ENCODE results near the gene NXNL1.

Gene NXNL1

DNA sequence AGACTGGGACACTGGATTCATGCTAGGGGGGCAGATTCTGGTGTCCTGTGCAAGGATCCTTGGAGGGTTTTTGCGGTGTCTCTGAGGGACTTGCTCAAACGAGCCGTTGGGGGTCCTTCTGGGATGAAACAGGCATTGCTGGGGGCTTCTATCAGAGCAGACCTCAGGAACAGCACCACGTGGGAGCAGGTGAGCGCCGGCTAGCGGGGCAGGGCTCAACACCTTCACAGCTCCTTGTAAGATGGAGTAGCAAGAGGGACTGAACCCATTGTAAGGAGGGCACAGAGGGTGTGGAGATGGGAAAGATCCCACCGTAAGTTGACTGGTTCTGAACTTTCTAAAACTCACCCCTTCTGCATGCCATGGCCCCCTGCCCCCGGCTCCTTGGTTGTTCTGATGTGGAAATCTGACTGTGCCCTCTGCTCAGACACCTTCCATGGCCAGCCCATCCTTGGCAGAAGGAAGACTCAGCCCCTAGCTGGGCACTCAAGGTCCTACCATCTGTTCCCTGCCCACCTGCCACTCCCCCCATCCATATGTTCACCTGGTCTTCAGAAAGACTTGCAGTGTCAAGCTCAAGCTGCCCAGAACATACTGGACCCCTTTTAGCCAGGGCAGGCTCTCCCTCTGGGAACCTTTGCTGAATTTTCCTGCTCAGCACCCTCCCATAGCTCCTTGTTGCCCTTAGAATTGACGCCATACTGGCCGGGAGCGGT lies 10.8 kb upstream of the NXNL1 start:
- TF ChIP-seq, protein P1, sequence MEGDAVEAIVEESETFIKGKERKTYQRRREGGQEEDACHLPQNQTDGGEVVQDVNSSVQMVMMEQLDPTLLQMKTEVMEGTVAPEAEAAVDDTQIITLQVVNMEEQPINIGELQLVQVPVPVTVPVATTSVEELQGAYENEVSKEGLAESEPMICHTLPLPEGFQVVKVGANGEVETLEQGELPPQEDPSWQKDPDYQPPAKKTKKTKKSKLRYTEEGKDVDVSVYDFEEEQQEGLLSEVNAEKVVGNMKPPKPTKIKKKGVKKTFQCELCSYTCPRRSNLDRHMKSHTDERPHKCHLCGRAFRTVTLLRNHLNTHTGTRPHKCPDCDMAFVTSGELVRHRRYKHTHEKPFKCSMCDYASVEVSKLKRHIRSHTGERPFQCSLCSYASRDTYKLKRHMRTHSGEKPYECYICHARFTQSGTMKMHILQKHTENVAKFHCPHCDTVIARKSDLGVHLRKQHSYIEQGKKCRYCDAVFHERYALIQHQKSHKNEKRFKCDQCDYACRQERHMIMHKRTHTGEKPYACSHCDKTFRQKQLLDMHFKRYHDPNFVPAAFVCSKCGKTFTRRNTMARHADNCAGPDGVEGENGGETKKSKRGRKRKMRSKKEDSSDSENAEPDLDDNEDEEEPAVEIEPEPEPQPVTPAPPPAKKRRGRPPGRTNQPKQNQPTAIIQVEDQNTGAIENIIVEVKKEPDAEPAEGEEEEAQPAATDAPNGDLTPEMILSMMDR (conservative IDR thresholded peaks at IDR 0.05), result no peak
- H3K27ac ChIP-seq, result no peak overlapping the region

DNA sequence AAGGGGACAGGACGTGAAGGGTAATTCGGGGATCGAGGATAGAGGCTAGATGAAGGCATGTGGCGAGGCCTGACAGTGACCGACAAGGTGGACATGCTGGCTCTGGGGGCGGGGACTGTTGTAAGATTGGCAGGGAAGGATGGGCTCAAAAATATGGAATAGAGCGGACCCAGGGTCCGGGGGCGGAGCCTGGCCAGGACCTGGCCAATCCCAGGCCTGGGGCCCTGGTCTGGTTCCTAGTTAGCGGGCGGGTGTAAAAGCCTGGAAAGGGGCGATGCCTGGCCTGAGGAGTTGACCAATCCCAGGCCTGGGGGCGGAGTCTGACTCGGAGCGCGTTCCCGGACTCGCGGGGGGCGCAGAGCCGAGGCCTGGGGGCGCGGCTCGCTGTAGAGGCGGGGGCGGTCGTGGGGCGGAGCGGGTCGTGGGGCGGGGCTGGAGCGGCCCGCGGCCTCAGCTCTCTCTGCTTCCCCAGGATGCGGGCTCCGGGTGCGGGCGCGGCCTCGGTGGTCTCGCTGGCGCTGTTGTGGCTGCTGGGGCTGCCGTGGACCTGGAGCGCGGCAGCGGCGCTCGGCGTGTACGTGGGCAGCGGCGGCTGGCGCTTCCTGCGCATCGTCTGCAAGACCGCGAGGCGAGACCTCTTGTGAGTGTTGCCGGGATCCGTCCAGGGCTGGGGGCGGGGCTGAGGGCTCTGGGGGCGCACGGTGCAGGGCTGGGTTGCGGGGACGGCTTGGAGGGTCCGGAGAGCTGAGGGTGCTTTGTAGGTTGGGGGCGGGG lies 9.5 kb upstream of the NXNL1 start, which contains the start of gene SLC27A1:
Gene SLC27A1 (plus strand): TSS at position 457 of the 774 bp plus-strand sequence. CDS start 17 bp downstream, at position 474.
- TF ChIP-seq, protein P1 (conservative IDR thresholded peaks at IDR 0.05), result no peak

GRCh38 chr19:17469481-17470067 lies 8.8 kb upstream of the NXNL1 start:
- TF ChIP-seq, protein P1 (conservative IDR thresholded peaks at IDR 0.05), result no peak
- peak overlapping the region; percentile 73 for H3K27ac ChIP-seq

More for the DNA sequence above, 9.5 kb upstream of the NXNL1 start, which contains the start of gene SLC27A1:
- H3K27ac ChIP-seq, result peak within 1 kb of the TSS; percentile 73

DNA sequence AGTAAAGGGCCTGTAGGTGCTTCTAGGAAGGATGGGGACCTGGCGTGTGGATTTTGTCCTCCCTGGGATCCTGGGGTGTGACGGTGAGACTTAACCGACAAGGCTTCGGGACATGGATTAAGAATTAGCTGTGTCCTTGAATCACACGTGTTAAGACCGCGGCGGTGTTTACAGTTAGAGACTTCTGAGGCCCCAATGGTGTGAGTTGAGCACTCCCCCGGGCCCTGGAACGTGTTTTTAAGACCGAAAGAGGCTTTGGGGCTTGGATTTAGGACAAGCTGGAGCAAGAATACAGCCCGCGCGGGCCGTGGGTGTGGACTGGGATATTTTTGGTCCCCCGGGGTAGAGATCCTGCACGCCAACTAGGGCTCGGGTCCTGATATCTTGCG lies 8.4 kb upstream of the NXNL1 start:
- TF ChIP-seq, protein P1 (conservative IDR thresholded peaks at IDR 0.05), result no peak
- H3K27ac ChIP-seq, result peak overlapping the region; percentile 73

DNA sequence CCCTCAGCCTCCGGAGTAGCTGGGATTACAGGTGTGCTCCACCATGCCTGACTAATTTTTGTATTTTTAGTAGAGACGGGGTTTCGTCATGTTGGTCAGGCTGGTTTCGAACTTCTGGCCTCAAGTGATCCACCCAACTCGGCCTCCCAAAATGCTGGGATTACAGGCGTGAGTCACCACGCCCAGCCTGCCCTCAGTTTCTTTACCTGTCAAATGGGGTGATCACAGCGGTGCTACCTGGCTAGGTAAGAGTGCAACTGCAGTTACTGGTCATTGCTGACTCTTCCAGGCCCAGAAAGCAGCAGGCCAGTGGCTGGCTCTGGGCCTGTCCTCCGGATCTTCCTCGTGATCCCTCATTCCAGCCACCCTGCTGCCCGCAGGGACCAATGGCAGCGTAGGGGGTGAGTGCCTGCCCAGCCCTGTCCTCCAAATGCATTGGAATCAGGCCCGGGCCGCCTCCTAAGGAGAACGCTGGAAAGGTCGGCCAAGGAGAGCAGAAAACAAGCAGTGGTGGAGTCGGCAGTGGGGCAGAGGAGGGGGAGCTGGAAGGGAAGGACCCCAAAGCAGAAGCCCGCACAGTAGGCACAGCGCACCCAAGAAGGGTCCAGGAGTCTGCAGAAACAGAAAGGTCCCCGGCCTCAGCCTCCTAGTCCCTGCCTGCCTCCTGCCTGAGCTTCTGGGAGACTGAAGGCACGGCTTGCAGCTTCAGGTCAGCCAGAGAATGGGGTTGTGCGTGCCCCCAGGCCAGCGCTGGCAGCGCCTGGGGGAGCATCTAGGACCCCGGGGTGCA lies 7.8 kb upstream of the NXNL1 start:
- TF ChIP-seq, protein P1 (conservative IDR thresholded peaks at IDR 0.05), result no peak
- H3K27ac ChIP-seq, result peak overlapping the region; percentile 73

GRCh38 chr19:17467471-17468301 lies 7.0 kb upstream of the NXNL1 start:
- TF ChIP-seq, protein P1 (conservative IDR thresholded peaks at IDR 0.05), result no peak

More at GRCh38 chr19:17467471-17468301, 7.0 kb upstream of the NXNL1 start:
- no peak overlapping the region; the same call in 1 of the 2 replicates for H3K27ac ChIP-seq

Data from VCaP (cell line).